Measurements from ENCODE around the gene MEGF8. TPM values are rescaled to one million over a fixed set of nuclear protein-coding genes. Genes with fewer than 3 reads are reported as not detected.

MEGF8 gene
- total and polyA plus RNA-seq, 2 of the 13 experiments (the other 11 are each of a cell fraction or from before 2014, with no cell fraction given) = 4.0 to 8.8 TPM

DNA sequence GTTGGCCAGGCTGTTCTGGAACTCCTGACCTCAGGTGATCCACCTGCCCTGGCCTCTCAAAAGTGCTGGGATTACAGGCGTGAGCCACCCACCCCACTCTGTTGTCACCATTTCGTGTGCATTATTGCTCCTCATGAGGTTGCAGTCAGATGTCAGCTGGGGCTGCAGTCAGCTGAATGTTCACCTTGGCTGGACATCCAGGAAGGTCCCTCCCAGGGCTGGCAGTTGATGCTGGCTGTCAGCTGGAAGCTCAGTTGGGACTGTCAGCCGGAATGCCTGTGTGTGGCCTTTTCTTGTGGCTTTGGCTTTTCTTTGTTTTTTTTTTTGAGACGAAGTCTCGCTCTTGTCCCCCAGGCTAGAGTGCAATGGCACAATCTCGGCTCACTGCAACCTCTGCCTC, 6.6 kb downstream of the MEGF8 start:
- Histone ChIP-seq H4K20me1 (ENCODE audit: insufficient read depth, low read length) (no peaks in the 10 kb centered on the region), H3K27me3 (ENCODE audit: control insufficient read depth in 1 of 2, insufficient read depth in 2 of 2, low read length in 2 of 2) (no peaks in the 10 kb centered on the region), H2AFZ (ENCODE audit: low read length) (no peak overlapping the region), H3K36me3 (replicated peaks in 1 of 2; ENCODE audit: control insufficient read depth in 1 of 2, insufficient read depth in 2 of 2, low read length in 2 of 2) (peaks cover 6 to 20% of the 10 kb centered on the region in 2 experiments; a peak in 4 of 5 replicates), H3K9ac (ENCODE audit: insufficient read depth, low read depth, low read length) (no peak overlapping the region), H3K27ac (ENCODE audit: extremely low read length, insufficient read depth, low read length) (no peak overlapping the region), H3K9me3 (ENCODE audit: low read length) (no peaks in the 10 kb centered on the region), H3K4me2 (ENCODE audit: low read depth, low read length) (no peak overlapping the region), H3K4me3 (replicated peaks in 1 of 3; ENCODE audit: insufficient read depth in 1 of 3, low read depth in 2 of 3, low read length in 3 of 3) (no peak overlapping the region), H3K79me2 (ENCODE audit: insufficient read depth, low read length) (peaks cover 8% of the 10 kb centered on the region), H3K4me1 (ENCODE audit: insufficient read depth, low read length) (peaks cover 27% of the 10 kb centered on the region)
- 97% methylated on average over 5 of the region's 6 CpGs for WGBS (ENCODE audit: low lambda C conversion rate)
- CTCF ChIA-PET (ENCODE audit: low intra/inter-chr PET ratio, low total read pairs) = no interaction called here
- no peak for TF ChIP-seq MXD4 (CRISPR knock-in tag; IDR thresholded peaks at IDR 0.05)
- no peak for TF ChIP-seq CHCHD3 (CRISPR knock-in tag; IDR thresholded peaks at IDR 0.05)
- TF ChIP-seq MED8 (CRISPR knock-in tag; IDR thresholded peaks at IDR 0.05; ENCODE audit: insufficient replicate concordance) = no peak
- no peak for TF ChIP-seq TRAFD1 (CRISPR knock-in tag; IDR thresholded peaks at IDR 0.05; ENCODE audit: borderline replicate concordance)
- FAIRE-seq = no peak
- no peak for DNase-seq (ENCODE audit: low spot score)
- POLR2A ChIA-PET = no interaction called here
- intact Hi-C loops (cut with micrococcal nuclease; ENCODE audit: unreplicated experiment) (no loop called here), in situ Hi-C loops (cut with HindIII; ENCODE audit: extremely low pct_ligation_motif_present, low pct_unique_long_range_greater_than_20kb) (no loop called here)
- no peak for ATAC-seq
- BruUV-seq (replicated peaks) = no TSS peak

DNA sequence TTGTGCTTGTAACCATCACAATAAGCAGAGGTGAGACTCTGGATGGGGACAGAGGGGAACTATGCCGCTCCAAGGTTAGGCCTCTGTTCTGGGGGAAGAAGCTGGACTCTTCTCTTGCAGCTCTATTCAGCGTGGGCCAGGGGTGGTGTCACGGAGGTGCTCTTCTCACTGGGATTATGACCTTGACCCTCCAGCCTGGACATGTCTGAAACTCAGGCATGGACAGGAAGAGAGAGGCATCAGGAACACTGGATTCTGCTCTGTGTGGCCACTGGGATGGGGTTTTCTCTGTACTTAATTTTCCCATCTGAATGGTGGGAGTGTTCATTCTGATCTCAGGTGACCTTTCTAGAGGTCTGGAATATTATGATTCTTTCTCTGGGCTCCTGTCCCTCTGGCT, 7.6 kb downstream of the MEGF8 start:
- Histone ChIP-seq H3K4me1 (ENCODE audit: insufficient read depth, low read length) (peaks cover 18% of the 10 kb centered on the region), H3K27me3 (ENCODE audit: control insufficient read depth in 1 of 2, insufficient read depth in 2 of 2, low read length in 2 of 2) (no peaks in the 10 kb centered on the region), H3K9ac (ENCODE audit: insufficient read depth, low read depth, low read length) (no peak overlapping the region), H3K9me3 (ENCODE audit: low read length) (no peaks in the 10 kb centered on the region), H3K4me2 (ENCODE audit: low read depth, low read length) (no peak overlapping the region), H4K20me1 (ENCODE audit: insufficient read depth, low read length) (no peaks in the 10 kb centered on the region), H3K27ac (ENCODE audit: extremely low read length, insufficient read depth, low read length) (no peak overlapping the region), H3K4me3 (replicated peaks in 1 of 3; ENCODE audit: insufficient read depth in 1 of 3, low read depth in 2 of 3, low read length in 3 of 3) (no peak overlapping the region), H3K36me3 (replicated peaks in 1 of 2; ENCODE audit: control insufficient read depth in 1 of 2, insufficient read depth in 2 of 2, low read length in 2 of 2) (peaks cover 6 to 23% of the 10 kb centered on the region in 2 experiments; a peak in 4 of 5 replicates), H3K79me2 (ENCODE audit: insufficient read depth, low read length) (peaks cover 3% of the 10 kb centered on the region), H2AFZ (ENCODE audit: low read length) (no peak overlapping the region)
- ATAC-seq = peak; percentile 65; the same call in 2 of the 3 replicates
- DNase-seq (ENCODE audit: low spot score) = no peak
- 34% methylated on average over 3 of the region's 3 CpGs for WGBS (ENCODE audit: low lambda C conversion rate)
- TF ChIP-seq NR2F6 (IDR thresholded peaks at IDR 0.05) (peak; percentile 58), NR2F6 (CRISPR knock-in tag; IDR thresholded peaks at IDR 0.05) (peak; percentile 57; the same call in 1 of the 2 replicates), ZNF788 (CRISPR knock-in tag; IDR thresholded peaks at IDR 0.05; ENCODE audit: borderline replicate concordance) (no peak), NR2F1 (CRISPR knock-in tag; IDR thresholded peaks at IDR 0.05) (peak in 1 of 2 experiments; percentile 39; a peak in 2 of 4 replicates), PRDM15 (CRISPR knock-in tag; IDR thresholded peaks at IDR 0.05) (peak; percentile 34; the same call in 1 of the 2 replicates), RARA (CRISPR knock-in tag; IDR thresholded peaks at IDR 0.05) (peak; percentile 34; the same call in 1 of the 2 replicates)
- no TSS peak for BruUV-seq (replicated peaks)
- CTCF ChIA-PET (ENCODE audit: low intra/inter-chr PET ratio, low total read pairs) = no interaction called here
- in situ Hi-C loops (cut with HindIII; ENCODE audit: extremely low pct_ligation_motif_present, low pct_unique_long_range_greater_than_20kb) = no loop called here
- POLR2A ChIA-PET = no interaction called here
- intact Hi-C loops (cut with micrococcal nuclease; ENCODE audit: unreplicated experiment) = no loop called here
- no peak for FAIRE-seq
